Measurements from ENCODE around the gene HDAC1.

Gene HDAC1

GRCh38 chr1:32357614-32358013 lies 65.7 kb downstream of the HDAC1 start:
- TF ChIP-seq CTCF (conservative IDR thresholded peaks at IDR 0.05; ENCODE audit: low read depth, low read length) = no peak
- DNase-seq (ENCODE audit: low read depth) = no peak
- no peak overlapping the region for H3K4me3 ChIP-seq (ENCODE audit: low read depth, low read length)

GRCh38 chr1:32358435-32358834 lies 66.6 kb downstream of the HDAC1 start:
- no peak for TF ChIP-seq CTCF (conservative IDR thresholded peaks at IDR 0.05; ENCODE audit: low read depth, low read length)
- no peak overlapping the region for H3K4me3 ChIP-seq (ENCODE audit: low read depth, low read length)
- DNase-seq (ENCODE audit: low read depth) = no peak

GRCh38 chr1:32361308-32361673 lies 69.4 kb downstream of the HDAC1 start:
- no peak for DNase-seq (ENCODE audit: low read depth)
- no peak for TF ChIP-seq CTCF (conservative IDR thresholded peaks at IDR 0.05; ENCODE audit: low read depth, low read length)

GRCh38 chr1:32361674-32362473 lies 70.0 kb downstream of the HDAC1 start:
- H3K4me3 ChIP-seq (ENCODE audit: low read depth, low read length) = peak overlapping the region; percentile 47
- peak; percentile 37 for TF ChIP-seq CTCF (conservative IDR thresholded peaks at IDR 0.05; ENCODE audit: low read depth, low read length)
- DNase-seq (ENCODE audit: low read depth) = peak; percentile 36

More at GRCh38 chr1:32361308-32361673, 69.4 kb downstream of the HDAC1 start:
- no peak overlapping the region for H3K4me3 ChIP-seq (ENCODE audit: low read depth, low read length)

- TF ChIP-seq CTCF (conservative IDR thresholded peaks at IDR 0.05; ENCODE audit: low read depth, low read length) = no peak
- peak within 1 kb of the TSS; percentile 47 for H3K4me3 ChIP-seq (ENCODE audit: low read depth, low read length)
Observed at GRCh38 chr1:32362474-32363313, 70.8 kb downstream of the HDAC1 start, which contains the start of the genes FAM229A and TSSK3. Gene FAM229A (minus strand): TSS chr1:32362485. CDS start chr1:32362091, 394 bp downstream. Gene TSSK3 (plus strand): TSS chr1:32362539. CDS start chr1:32362702, 163 bp downstream.

GRCh38 chr1:32363713-32364112 lies 71.8 kb downstream of the HDAC1 start:
- H3K4me3 ChIP-seq (ENCODE audit: low read depth, low read length) = no peak overlapping the region
- DNase-seq (ENCODE audit: low read depth) = no peak
- no peak for TF ChIP-seq CTCF (conservative IDR thresholded peaks at IDR 0.05; ENCODE audit: low read depth, low read length)

More at GRCh38 chr1:32362474-32363313, 70.8 kb downstream of the HDAC1 start, which contains the start of the genes FAM229A and TSSK3:
- DNase-seq (ENCODE audit: low read depth) = no peak

All from choroid plexus epithelial cell (primary cell).